GM21423 (cell line): ENCODE data around the gene SNAP91.
A peak's percentile ranks its signal among the peaks of the same experiment; 100 is the strongest.
"Not testable (repeated sequence)": the region's sequence is repeated elsewhere in the genome, so short reads cannot be mapped to it uniquely, and the experiment has no call there.

Experiments used
- ATAC-seq: cut with Tn5 transposase; IDR thresholded peaks from one replicate; pipeline ENCODE4 v1.9.1; 2021; ENCODE audit warnings: mild to moderate bottlenecking, moderate library complexity; ENCODE audit not compliant: unreplicated experiment

Gene SNAP91

GRCh38 chr6:83629908-83630307, 79.0 kb downstream of the SNAP91 start:
- ATAC-seq = not testable (repeated sequence)

GRCh38 chr6:83615025-83615999, 93.6 kb downstream of the SNAP91 start:
- peak; percentile 59 for ATAC-seq

GRCh38 chr6:83613378-83613777, 95.5 kb downstream of the SNAP91 start:
- ATAC-seq = no peak

- no peak for ATAC-seq
Observed at GRCh38 chr6:83609248-83609647, 99.7 kb downstream of the SNAP91 start.

DNA sequence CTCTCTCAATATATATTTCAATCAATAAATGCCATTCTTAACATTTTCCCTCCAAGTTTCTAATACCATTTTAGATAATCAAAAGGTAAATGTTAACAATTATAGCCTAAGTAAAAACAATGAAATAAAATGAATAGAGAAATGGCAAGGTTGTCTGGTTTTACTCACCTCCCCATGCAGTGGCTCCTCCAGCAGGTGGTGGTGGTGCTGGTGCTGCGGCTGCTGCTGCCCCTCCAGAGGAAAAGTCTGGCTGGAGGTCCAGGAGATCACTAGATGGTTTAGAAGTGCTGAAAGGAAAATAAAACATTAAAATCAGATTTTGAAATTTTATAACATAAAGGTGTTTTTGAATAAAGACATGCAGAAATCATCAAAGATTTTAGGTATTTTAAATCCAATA, 103.4 kb downstream of the SNAP91 start:
- no peak for ATAC-seq

DNA sequence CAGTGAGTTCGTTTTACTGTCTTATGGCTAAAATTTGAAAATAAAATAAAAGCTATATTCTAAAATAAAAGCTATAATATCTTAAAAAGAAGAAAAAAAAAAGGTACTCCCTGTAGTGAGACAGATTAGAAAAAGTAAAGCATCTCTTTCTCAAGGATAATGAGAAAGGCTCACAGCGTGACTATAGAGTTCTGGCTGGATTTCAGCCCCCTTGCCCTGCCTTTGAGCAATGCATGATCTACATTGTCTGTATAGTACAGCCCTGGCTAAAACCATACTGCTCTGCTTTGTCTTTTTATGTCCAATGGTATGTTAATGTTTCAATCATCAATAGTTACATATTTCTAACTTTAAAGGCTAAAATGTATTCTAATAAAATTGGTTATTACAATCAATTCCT, 105.3 kb downstream of the SNAP91 start:
- ATAC-seq = no peak

DNA sequence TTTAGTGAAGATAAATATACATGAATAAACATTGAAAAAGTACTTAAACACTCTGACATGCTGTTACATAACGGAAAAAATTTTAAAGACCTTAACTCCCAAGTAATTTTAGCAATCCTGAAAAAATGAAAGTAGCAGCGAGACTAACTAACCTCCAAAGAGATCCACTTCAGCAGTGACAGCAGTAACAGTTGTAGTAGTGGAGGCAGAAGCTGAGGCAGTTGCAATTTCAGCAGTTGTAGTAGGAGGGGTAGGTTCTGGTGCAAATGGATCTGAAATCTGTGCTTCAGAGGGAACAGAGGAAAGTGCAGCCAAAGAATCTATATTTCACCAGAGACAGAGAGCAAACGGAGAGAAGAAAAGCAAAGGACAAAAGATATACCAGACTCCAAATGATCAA, 107.8 kb downstream of the SNAP91 start:
- ATAC-seq = no peak

DNA sequence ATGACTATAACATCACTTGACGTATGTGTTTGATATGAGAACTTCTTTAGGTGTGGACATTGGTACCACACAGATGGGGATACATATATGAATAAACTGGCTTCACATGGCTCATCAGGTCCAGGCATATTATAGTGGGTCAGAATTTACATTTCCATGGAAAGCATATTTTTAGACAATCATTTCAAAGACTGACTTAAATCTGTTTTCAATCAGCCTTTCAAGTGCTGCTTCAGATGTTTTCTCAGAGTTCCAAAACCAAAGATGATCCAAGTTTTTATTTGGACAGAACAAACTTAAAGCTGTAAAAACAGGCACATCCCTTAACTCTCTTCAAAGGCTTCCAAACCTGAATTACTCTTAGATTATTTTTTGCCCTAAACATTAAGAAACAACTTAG, 108.4 kb downstream of the SNAP91 start:
- ATAC-seq = no peak

DNA sequence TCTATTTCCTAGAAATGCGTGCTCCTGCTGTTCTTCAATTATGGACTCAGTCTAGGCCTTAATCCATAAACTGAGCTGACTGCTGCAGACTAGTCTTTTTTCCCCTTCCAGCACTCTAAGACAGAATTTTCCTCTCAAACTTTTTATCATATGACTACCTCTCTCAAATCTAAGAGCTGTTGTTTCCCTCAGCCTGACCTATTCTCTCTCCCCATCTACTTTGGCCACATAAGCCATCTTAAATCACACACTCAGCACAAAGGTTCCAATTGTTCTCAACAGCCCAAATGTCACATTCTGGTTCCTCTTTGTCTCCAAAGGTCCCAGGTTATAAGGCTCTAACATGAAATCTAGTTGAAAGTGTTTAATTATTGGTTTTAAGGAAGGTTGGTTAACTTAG, 111.4 kb downstream of the SNAP91 start:
- ATAC-seq = no peak

DNA sequence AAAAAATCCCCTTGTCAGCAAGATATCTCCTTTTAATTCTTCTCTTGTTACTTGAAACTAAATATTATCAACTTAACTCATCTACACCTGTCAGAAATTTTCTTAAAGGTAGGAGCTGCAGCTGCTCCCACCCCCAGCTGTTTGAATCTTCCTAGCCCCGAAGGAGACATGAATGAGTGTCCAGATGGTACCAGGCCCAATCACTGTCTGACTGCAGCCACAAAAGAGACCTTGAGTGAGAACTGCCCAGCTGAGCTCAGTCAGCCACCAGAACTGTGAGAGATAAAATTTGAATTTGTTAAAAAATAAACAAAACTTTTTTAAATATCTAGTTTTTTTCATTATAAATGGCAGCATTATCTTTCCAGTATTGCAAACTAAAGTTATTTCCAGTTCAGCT, 111.8 kb downstream of the SNAP91 start:
- ATAC-seq = no peak

- no peak for ATAC-seq
Observed at GRCh38 chr6:83594941-83595340, 114.0 kb downstream of the SNAP91 start.

GRCh38 chr6:83593395-83593785, 115.5 kb downstream of the SNAP91 start:
- ATAC-seq = no peak

DNA sequence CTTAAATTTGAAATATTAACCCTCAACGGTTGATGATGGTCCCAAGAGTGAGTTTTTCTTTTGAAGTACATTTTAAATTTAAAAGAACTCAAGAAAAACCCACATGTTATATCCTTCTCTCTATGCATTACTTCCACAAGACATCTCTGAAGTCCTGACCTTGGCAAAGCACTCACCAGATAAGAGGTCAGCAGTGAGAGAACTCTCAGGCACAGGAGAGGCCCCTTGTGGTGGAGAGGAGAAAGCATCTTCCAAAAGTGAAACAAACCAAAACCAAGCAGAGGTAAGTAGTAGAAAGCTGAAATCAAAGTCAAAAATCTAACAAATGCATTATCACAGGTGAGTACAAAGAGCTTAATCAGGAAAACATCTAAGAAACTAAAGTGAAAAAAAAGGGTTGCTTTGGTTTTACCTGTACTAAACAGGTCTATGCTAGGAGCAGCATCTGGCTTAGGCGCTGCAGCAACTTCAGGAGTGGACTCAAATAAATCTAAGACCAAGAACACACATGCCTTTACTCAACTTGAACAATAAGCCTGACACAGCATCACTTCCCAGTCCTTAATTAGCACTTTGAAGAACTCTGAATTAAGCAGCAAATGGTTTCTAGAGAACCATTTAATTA, 116.0 kb downstream of the SNAP91 start:
- peak; percentile 80 for ATAC-seq

GRCh38 chr6:83590416-83590815, 118.5 kb downstream of the SNAP91 start:
- ATAC-seq = no peak

DNA sequence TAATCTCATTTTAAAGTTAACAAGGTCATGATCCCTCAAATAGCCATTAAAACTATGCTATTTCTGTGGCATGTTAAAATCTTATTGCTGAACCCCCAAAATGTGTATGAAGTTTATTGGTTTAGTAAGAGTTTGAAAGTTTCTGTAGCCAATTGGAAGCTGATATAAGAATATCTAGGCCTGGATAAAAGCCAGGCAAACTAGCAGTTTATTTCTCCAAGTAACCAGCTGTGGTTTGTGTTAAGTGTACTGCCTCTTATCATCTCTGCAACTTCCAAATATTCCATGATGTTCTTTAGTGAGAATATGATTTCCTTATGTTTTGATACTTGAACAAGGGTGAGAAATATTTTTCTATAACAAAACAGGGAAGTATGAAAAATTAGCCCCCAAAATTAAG, 119.8 kb downstream of the SNAP91 start:
- ATAC-seq = no peak

DNA sequence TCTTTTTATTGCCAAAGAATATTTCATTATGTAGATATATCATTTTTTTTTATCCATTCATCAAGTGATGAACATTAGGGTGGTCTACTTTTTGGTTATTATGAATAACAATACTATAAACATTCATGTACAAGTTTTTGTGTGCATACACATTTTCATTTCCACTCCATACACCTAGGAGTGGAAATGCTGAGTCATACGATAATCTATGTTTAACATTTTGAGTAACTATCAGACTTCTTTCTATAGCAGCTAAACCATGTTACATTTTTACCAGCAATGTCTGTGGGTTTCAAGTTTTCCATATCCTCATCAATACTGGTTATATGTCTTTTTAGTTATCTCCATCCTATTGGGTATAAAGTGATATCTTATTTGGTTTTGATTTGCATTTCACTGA, 130.8 kb downstream of the SNAP91 start:
- no peak for ATAC-seq

DNA sequence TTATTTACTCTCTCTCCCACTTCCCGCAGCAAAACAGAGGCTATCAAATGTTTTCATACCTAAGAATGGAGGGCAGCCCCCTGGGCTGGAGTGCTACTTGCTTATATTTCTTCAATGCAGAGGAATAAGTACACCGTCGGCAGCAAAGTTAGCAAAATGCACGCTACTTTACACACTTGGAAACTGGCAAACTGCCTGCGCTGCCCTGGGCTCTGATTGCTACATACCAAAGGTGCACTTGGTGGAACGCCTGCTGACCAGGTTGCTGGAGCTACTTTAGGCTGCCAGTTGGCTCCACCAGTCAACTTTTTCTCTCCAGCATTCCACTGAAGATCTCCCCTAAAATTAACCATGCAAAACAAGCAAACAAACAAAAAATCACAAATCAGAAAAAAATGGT, 134.1 kb downstream of the SNAP91 start:
- ATAC-seq = no peak

DNA sequence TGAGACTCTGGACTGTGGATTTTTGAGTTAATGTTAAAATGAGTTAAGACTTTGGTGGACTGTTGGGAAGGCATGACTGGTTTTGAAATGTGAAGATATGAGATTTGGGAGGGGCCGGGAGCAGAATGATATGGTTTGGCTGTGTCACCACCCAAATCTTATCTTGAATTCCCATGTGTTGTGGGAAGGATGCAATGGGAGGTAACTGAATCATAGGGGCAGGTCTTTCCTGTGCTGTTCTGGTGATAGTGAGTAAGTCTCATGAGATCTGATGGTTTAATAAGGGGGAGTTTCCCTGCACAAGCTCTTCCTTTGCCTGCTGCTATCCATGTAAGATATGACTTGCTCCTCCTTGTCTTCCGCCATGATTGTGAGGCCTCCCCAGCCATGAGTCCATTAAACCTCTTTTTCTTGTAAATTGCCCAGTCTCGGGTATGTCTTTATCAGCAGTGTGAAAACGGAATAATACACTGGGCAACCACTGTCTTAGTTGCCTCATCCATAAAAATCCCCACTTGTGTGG, 137.2 kb downstream of the SNAP91 start:
- ATAC-seq = not testable (repeated sequence)

GRCh38 chr6:83558975-83559374, 149.9 kb downstream of the SNAP91 start:
- ATAC-seq = no peak

- no peak for ATAC-seq
Observed at GRCh38 chr6:83556871-83557270, 152.0 kb downstream of the SNAP91 start.

- not testable (repeated sequence) for ATAC-seq
Observed at GRCh38 chr6:83551748-83552147, 157.2 kb downstream of the SNAP91 start.

DNA sequence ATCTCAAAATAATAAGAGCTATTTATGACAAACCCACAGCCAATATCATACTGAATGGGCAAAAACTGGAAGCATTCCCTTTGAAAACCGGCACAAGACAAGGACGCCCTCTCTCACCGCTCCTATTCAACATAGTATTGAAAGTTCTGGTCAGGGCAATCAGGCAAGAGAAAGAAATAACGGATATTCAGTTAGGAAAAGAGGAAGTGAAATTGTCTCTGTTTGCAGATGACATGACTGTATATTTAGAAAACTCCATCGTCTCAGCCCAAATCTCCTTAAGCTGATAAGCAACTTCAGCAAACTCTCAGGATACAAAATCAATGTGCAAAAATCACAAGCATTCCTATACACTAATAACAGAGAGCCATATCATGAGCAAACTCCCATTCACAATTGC, 158.4 kb downstream of the SNAP91 start:
- not testable (repeated sequence) for ATAC-seq
